B cell (primary cell): ENCODE measurements around the gene MKRN2.

ENCODE experiments used
- EZH2 ChIP-seq: IDR thresholded peaks from 2 replicates; pipeline ENCODE4 v1.6.1; 2012; ENCODE audit warnings: borderline replicate concordance, low read depth, mild to moderate bottlenecking, moderate library complexity, low read length; ENCODE audit not compliant: insufficient read depth, poor library complexity, severe bottlenecking
- TF ChIP-seq, protein P1 (sequence below): fragments of 200-600 bp; IDR thresholded peaks from one replicate; pipeline ENCODE4 v1.8.0; 2022; ENCODE audit warnings: antibody characterized with exemption, mild to moderate bottlenecking

DNA sequence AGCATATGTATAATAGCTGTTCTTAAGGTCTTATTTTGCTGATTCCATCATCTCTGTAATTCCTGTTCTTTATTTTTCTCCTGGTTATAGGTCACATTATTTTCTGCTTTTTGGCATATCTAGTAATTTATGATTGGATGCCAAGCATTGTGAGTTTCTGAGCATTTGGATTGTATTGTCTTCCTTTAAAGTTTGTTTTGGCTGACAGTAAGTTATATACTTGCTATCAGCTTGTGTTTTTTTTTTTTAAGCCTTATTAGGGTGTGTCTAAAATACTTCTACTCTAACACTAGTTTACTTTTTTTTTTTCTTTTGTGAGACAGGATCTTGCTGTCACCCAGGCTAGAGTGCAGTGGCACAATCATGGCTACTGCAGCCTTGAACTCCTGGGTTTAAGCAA is 10.1 kb downstream of the MKRN2 start:
- TF ChIP-seq, protein P1, sequence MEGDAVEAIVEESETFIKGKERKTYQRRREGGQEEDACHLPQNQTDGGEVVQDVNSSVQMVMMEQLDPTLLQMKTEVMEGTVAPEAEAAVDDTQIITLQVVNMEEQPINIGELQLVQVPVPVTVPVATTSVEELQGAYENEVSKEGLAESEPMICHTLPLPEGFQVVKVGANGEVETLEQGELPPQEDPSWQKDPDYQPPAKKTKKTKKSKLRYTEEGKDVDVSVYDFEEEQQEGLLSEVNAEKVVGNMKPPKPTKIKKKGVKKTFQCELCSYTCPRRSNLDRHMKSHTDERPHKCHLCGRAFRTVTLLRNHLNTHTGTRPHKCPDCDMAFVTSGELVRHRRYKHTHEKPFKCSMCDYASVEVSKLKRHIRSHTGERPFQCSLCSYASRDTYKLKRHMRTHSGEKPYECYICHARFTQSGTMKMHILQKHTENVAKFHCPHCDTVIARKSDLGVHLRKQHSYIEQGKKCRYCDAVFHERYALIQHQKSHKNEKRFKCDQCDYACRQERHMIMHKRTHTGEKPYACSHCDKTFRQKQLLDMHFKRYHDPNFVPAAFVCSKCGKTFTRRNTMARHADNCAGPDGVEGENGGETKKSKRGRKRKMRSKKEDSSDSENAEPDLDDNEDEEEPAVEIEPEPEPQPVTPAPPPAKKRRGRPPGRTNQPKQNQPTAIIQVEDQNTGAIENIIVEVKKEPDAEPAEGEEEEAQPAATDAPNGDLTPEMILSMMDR, result no peak
- TF ChIP-seq EZH2, result no peak
